LNCaP clone FGC (cell line): ENCODE results near the gene DGKG.

Experiments used
- DNase-seq: peaks from one replicate; pipeline ENCODE4 v3.0.0-alpha.2; 2011; ENCODE audit warnings: low read depth
- H3K4me3 ChIP-seq: 2 replicates; pipeline ENCODE4 v1.5.1; 2011; ENCODE audit warnings: mild to moderate bottlenecking, low read depth, low read length, control low read depth
- CTCF ChIP-seq: IDR thresholded peaks from 2 replicates; pipeline ENCODE4 v1.5.1; 2012; ENCODE audit warnings: mild to moderate bottlenecking; ENCODE audit not compliant: control insufficient read depth, insufficient read depth; ENCODE audit errors: extremely low read depth

The DGKG gene

GRCh38 chr3:186381424-186382216 lies 19.6 kb upstream of the DGKG start:
- TF ChIP-seq CTCF: no peak
- H3K4me3 ChIP-seq: no peak overlapping the region
- no peak for DNase-seq

DNA sequence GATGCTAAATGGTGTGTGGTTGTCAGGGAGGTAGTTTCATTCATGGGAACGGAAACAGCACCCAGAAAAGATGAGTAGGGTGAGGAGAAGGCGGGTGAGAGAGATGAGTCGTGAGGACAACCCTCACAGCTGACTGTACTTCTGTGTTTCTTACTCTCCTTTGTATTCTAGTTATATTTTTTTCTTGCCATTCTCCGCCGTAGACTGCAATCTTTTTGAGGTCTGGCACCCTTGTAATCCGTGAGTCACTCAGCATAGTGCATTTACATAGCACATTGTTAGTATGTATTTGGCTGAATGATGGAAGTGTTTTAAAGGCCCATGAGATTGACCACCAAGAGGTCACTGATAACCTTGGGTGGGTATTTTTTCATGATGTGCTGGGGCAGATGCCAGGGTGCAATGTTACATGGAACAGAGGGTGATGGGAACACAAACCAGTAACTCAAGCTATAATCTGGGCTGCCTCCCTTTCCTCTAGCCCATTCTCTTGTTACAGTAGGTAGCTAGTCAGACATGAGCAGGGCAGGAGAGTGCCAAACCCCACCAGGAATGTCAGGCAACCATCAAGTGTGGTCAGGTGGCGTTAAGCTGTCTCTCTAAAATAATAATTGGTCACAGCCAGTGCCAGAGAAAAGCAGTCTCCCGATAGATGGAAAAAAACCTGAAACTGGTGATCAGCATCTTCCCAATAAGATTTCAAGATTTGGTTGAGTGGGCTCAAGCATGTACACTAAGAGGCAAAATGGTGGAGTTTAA lies 18.8 kb upstream of the DGKG start:
- H3K4me3 ChIP-seq: no peak overlapping the region
- no peak for TF ChIP-seq CTCF
- DNase-seq: no peak

- H3K4me3 ChIP-seq: no peak overlapping the region
- DNase-seq: no peak
- TF ChIP-seq CTCF: no peak
Observed at GRCh38 chr3:186375443-186375842, 13.4 kb upstream of the DGKG start.

DNA sequence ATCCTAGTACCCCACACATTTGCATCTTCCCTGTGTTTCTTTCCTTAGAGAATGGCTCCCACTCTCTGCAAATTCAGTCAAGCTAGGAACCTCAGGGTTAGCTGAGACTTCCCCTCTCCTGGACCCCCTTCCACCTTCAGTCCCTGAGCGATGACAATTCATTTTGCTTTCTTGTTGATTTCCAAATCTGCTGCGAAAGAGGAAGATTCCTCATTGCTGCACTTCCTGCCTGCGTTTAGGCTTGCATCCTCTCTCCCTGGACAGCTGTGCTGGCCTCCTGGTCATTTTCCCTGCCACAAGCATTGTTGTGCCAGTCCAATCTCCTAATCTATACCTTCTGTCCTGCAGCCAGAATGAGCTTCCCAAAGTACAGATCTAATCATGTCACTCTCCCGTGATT lies 12.3 kb upstream of the DGKG start:
- no peak overlapping the region for H3K4me3 ChIP-seq
- TF ChIP-seq CTCF: no peak
- no peak for DNase-seq

DNA sequence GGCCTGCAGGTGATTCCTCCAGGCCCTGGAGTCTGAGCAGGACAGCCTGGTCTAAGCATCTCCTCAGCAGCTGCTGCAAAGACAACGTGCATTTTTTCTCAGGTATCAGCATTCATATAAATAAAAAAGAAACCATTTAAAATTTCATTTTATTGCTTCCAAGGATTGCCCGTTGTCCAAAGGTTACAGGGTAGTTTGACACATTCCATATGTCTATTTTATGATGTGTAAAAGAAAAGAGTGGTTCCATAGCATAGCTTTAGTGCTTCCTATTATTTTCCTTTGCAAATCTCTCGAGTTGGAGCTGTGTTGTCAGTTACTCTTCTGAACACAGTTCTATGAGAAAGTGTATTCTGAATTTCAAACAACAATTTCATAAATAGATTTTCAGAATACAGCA lies 7.2 kb upstream of the DGKG start:
- no peak for TF ChIP-seq CTCF
- DNase-seq: no peak
- no peak overlapping the region for H3K4me3 ChIP-seq

DNA sequence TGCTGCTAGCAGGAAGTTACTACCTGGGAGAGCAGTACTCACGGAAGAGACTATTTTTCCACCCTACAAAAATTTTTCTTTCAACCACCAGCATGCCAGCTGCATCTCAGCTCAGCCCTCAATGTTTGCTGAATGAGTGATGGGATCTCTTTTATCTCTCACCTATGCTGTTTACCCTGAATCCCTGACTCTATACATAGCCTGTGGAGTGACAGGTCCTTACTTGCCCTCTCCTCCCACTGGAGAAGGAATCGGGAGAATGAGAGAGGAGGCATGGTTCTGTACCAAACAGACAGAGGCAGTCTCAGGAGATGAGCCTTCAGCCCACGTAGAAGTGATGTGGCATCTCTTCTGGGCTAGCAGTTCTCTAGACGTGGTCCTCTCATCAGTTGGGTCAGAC lies 6.7 kb upstream of the DGKG start:
- TF ChIP-seq CTCF: no peak
- DNase-seq: no peak
- no peak overlapping the region for H3K4me3 ChIP-seq

DNA sequence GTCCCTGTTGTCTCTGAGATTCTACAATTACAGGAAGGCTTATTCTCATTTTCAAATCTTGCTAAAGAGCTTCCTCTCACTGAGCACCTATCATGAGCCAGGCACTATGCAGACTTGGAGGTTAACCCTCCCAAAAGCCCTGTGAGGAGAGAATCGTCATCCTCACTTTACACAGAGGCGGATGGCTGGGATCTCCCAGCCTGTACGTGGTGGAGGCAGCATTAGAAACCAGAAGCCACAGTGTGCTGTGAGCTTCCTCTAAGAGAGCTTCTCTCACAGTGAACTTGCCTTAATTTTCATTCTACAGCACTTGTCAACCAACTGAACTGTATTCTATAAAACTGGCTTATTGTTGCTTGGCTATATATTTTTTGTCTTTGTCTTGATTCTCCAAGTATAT lies 6.1 kb upstream of the DGKG start:
- TF ChIP-seq CTCF: no peak
- H3K4me3 ChIP-seq: no peak overlapping the region
- DNase-seq: no peak
